Activated T-cell treated with anti-CD3 and anti-CD28 coated beads, Interleukin-2, amount 50 U/mL, for 72 hours (primary cell): ENCODE data around the gene HNRNPDL. TPM values are rescaled to one million over a fixed set of nuclear protein-coding genes. Genes with fewer than 3 reads are reported as not detected.
"Not testable (repeated sequence)": the region's sequence is repeated elsewhere in the genome, so short reads cannot be mapped to it uniquely, and the experiment has no call there.

ENCODE experiments used
- ATAC-seq, 2 donors: fragments of 150-1000 bp; cut with Tn5 transposase; replicated peaks in 1 of 2; 2 replicates each; pipeline ENCODE4 v1.10.0; 2021; ENCODE audit warnings: moderate library complexity in 2 of 2, mild to moderate bottlenecking in 1 of 2
- DNase-seq, 2 donors: peaks; one replicate each; pipeline ENCODE4 v3.0.0; 2021 to 2022; ENCODE audit warnings: mixed read lengths in 1 of 2
- H3K27ac Mint-ChIP-seq: one replicate; pipeline ENCODE4 v1.8.0; 2022; ENCODE audit warnings: mild to moderate bottlenecking, moderate library complexity, mixed read lengths
- H3K27me3 Mint-ChIP-seq: one replicate; pipeline ENCODE4 v1.8.0; 2022; ENCODE audit warnings: low read depth, mixed read lengths
- H3K36me3 Mint-ChIP-seq, 2 donors: one replicate each; pipeline ENCODE4 v1.8.0; 2022; ENCODE audit warnings: mixed read lengths in 2 of 2, mild to moderate bottlenecking in 1 of 2; ENCODE audit not compliant: insufficient read depth in 2 of 2
- H3K4me1 Mint-ChIP-seq: one replicate; pipeline ENCODE4 v1.8.0; 2022; ENCODE audit warnings: low read depth, mixed read lengths
- H3K4me3 Mint-ChIP-seq, 2 donors: one replicate each; pipeline ENCODE4 v1.8.0; 2022; ENCODE audit warnings: mild to moderate bottlenecking in 2 of 2, mixed read lengths in 2 of 2, moderate library complexity in 2 of 2
- H3K9me3 Mint-ChIP-seq, 2 donors: one replicate each; pipeline ENCODE4 v1.8.0; 2022; ENCODE audit warnings: mixed read lengths in 2 of 2
- total RNA-seq, 2 donors: library from RNA; stranded (reverse); gene quantifications; one replicate each; pipeline ENCODE4 v1.2.3, GENCODE V29; 2022

Gene HNRNPDL
- total RNA-seq, 2 donors from 2014 or later: 222 to 262 TPM

DNA sequence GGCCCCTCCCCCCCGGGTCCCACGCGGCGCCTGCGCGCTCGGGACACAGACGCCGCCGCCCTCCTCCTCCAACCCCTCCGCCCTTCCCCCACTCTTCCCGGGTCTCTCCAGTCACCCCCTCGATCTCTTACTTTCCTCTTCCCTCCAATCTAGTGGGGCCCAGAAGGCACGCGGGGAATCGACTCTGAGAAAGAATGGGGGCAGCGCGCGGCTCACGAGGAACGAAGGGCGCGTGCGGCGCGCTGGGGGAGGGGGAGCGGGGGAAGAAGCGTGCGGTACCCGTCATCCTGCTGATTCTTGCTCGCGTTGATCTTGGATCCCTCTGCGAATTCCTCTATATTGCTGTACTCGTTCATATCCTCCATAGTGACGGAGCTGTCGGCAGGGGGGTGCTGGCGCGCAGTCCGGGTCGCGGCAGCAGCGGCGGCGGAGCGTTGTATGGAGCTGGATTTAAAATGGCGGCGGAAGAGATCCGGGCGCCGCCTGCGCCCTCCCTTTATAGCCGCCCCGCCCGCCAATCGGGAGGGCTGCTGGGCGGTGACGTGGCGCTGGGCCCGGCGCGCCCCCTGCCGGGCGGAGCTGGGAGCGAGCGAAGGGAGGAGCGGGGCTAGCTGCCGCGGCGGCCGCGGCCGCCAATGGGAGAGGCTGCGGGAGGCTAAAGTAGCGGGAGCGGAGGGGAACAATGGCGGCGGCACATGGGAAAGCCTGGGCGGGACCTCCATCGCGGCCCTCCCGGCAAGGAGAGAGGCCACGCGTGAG lies 1.1 kb downstream of the HNRNPDL start:
- Mint-ChIP-seq H3K27me3 (no peaks in the 10 kb centered on the region), H3K4me1 (peaks cover 73% of the 10 kb centered on the region), H3K9me3 (no peaks in the 10 kb centered on the region), H3K36me3 (peaks cover 27 to 51% of the 10 kb centered on the region in 2 donors), H3K27ac (peak overlapping the region; percentile 95), H3K4me3 (peak overlapping the region; percentile 91 to 100)
- peak; percentile 53 to 57 for ATAC-seq
- peak; percentile 92 to 97 for DNase-seq

DNA sequence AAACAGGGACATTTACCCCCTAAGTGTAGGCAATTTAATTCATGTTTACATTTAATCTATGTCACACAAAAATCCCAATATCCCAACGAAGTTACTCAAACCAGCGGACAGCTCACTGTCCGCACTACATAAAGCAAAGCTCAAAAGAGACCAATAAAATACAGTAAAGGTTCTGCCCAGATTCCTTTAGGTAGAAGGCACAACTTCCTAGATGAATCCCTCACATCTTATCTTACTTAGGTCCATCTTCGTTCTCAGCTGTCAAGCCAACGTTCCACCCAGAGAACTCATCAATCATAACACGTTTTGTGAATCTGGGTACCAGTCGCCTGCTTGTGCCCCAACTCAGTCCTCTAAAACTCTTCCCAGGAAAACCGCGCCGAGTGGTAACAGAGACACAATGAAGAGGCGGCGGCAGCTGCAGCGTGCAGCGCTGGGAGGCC lies 1.7 kb downstream of the HNRNPDL start:
- H3K4me1 Mint-ChIP-seq: peaks cover 70% of the 10 kb centered on the region
- H3K9me3 Mint-ChIP-seq: no peaks in the 10 kb centered on the region
- peak overlapping the region; percentile 99 for H3K27ac Mint-ChIP-seq
- H3K27me3 Mint-ChIP-seq: no peaks in the 10 kb centered on the region
- peaks cover 30 to 57% of the 10 kb centered on the region in 2 donors for H3K36me3 Mint-ChIP-seq
- DNase-seq (no peak), ATAC-seq (no peak)
- peak overlapping the region; percentile 91 to 100 for H3K4me3 Mint-ChIP-seq

DNA sequence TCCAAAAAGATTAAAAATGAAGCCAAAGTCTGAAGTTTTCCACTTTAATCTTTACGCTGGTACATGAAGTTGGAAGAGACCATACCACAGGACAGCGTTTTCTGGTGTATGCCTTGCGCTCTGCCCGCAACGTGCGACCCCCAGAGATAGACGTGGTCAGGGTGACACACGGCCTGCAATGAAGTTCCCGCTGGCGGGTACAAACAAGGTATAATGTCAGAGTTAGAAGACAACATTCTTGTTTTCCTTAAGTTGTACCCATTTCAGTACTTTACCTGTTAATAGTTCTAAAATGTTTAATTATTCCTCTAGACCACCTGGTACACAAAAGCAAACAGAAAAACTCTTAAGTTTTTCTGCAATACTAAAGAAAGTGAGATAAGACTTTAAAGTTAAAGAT lies 4.8 kb downstream of the HNRNPDL start:
- no peak for DNase-seq
- Mint-ChIP-seq H3K9me3 (no peaks in the 10 kb centered on the region), H3K36me3 (peaks cover 28 to 62% of the 10 kb centered on the region in 2 donors), H3K4me1 (peaks cover 47% of the 10 kb centered on the region), H3K27me3 (no peaks in the 10 kb centered on the region), H3K27ac (peak overlapping the region; percentile 46), H3K4me3 (peak overlapping the region in 1 of 2 donors; percentile 54)
- ATAC-seq: no peak

- Mint-ChIP-seq H3K27ac (peak overlapping the region; percentile 92), H3K4me1 (peaks cover 46% of the 10 kb centered on the region), H3K27me3 (peaks cover under 1% of the 10 kb centered on the region), H3K36me3 (peaks cover 22 to 54% of the 10 kb centered on the region in 2 donors), H3K9me3 (no peaks in the 10 kb centered on the region), H3K4me3 (no peak overlapping the region)
- peak; percentile 24 to 30 for ATAC-seq
- no peak for DNase-seq
These were observed 6.8 kb downstream of the HNRNPDL start for GRCh38 chr4:82423245-82424054.

DNA sequence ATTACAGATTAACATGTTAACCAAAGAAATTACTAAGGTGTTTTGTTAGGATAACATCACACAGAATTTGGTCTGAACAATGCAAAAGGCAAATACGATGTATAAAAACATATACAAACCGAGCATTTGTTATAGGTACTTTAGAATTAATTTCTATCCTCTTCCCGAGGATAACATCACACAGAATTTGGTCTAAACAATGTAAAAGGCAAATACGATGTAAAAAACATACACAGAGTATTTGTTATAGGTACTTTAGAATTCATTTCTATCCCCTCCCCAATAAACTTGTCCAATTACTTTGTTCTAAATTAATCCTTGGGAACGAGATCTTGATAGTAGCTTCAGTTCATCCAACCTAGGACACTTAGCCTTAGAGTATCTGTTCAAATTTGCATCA lies 7.6 kb downstream of the HNRNPDL start:
- no peak overlapping the region for H3K4me3 Mint-ChIP-seq
- H3K4me1 Mint-ChIP-seq: peaks cover 37% of the 10 kb centered on the region
- no peak for DNase-seq
- no peak for ATAC-seq
- no peaks in the 10 kb centered on the region for H3K9me3 Mint-ChIP-seq
- peaks cover 9% of the 10 kb centered on the region for H3K27me3 Mint-ChIP-seq
- H3K36me3 Mint-ChIP-seq: peaks cover 14 to 46% of the 10 kb centered on the region in 2 donors
- peak overlapping the region; percentile 92 for H3K27ac Mint-ChIP-seq

DNA sequence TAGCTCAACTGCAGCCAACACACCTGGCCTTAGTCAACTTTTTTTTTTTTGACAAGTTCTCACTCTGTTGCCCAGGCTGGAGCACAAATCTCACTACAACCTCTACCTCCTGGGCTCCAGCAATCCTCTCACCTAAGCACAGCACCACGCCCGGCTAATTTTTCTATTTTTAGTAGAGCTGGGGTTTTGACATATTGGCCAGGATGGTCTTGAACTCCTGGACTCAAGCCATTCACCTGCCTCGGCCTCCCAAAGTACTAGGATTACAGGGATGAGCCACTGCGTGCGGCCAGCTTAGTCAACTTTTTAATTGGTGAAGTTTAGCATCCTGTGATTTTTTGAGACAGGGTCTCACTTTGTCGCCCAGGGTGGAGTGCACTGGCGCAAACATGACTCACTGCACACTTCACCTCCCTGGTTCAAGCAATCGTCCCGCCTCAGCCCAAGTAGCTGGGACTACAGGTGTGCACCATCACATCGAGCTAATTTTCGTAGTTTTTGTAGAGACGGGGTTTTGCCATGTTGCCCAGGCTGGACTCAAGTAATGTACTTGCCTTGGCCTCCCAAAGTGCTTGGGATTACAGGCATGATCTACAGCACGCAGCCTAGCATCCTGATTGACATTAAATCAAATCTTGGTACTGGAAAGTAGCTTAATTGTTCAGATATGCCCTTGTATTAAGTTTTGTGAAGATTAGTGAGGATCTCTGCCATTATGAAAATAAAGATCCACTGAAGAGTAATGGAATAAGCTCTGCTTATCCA lies 8.3 kb downstream of the HNRNPDL start:
- Mint-ChIP-seq H3K4me1 (peaks cover 31% of the 10 kb centered on the region), H3K4me3 (no peak overlapping the region), H3K27ac (peak overlapping the region; percentile 38), H3K27me3 (peaks cover 15% of the 10 kb centered on the region), H3K36me3 (peaks cover 12 to 39% of the 10 kb centered on the region in 2 donors), H3K9me3 (no peaks in the 10 kb centered on the region)
- no peak for DNase-seq
- peak; percentile 23 to 34 for ATAC-seq

DNA sequence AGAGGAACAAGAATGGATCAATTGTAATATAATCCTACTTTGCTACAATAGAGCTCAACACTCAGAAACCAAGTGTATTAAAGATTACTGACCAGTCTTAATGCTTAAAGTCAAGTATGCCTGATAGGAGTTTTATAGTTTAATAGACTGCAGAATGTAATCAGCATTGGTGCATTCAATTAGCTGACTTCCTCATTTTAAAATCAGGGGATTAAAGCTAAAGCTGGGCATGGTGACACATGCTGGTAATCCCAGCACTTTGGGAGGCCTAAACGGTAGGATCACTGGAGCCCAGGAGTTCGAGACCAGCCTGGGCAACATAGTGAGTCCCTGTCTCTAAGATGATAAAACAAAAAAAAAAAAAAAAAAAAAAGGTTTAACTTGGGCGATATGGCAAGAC lies 10.8 kb downstream of the HNRNPDL start:
- peaks cover 31% of the 10 kb centered on the region for H3K27me3 Mint-ChIP-seq
- no peak overlapping the region for H3K4me3 Mint-ChIP-seq
- ATAC-seq (peak in 1 of 2 donors; percentile 4), DNase-seq (no peak)
- no peak overlapping the region for H3K27ac Mint-ChIP-seq
- no peaks in the 10 kb centered on the region for H3K9me3 Mint-ChIP-seq
- H3K4me1 Mint-ChIP-seq: peaks cover 16% of the 10 kb centered on the region
- peaks cover 7 to 15% of the 10 kb centered on the region in 2 donors for H3K36me3 Mint-ChIP-seq

GRCh38 chr4:82415922-82416365 lies 14.3 kb downstream of the HNRNPDL start:
- H3K36me3 Mint-ChIP-seq: peaks cover 0 to 2% of the 10 kb centered on the region in 2 donors
- peak overlapping the region in 1 of 2 donors; percentile 50 for H3K4me3 Mint-ChIP-seq
- ATAC-seq: no peak
- DNase-seq: no peak
- H3K27me3 Mint-ChIP-seq: peaks cover 31% of the 10 kb centered on the region
- no peak overlapping the region for H3K27ac Mint-ChIP-seq
- no peaks in the 10 kb centered on the region for H3K9me3 Mint-ChIP-seq
- H3K4me1 Mint-ChIP-seq: peaks cover 10% of the 10 kb centered on the region

- H3K4me3 Mint-ChIP-seq, DNase-seq, H3K36me3 Mint-ChIP-seq, H3K9me3 Mint-ChIP-seq, H3K27ac Mint-ChIP-seq, ATAC-seq: not testable (repeated sequence)
- H3K27me3 Mint-ChIP-seq: peaks cover 31% of the 10 kb centered on the region
- H3K4me1 Mint-ChIP-seq: peaks cover 10% of the 10 kb centered on the region
These were observed 15.2 kb downstream of the HNRNPDL start for GRCh38 chr4:82415061-82415460.

GRCh38 chr4:82403725-82404124 lies 26.5 kb downstream of the HNRNPDL start:
- Mint-ChIP-seq H3K4me1 (no peaks in the 10 kb centered on the region), H3K27ac (no peak overlapping the region), H3K9me3 (no peaks in the 10 kb centered on the region), H3K4me3 (no peak overlapping the region), H3K36me3 (no peaks in the 10 kb centered on the region), H3K27me3 (no peaks in the 10 kb centered on the region)
- DNase-seq: no peak
- no peak for ATAC-seq

GRCh38 chr4:82402196-82402775 lies 28.0 kb downstream of the HNRNPDL start:
- H3K9me3 Mint-ChIP-seq: no peaks in the 10 kb centered on the region
- no peaks in the 10 kb centered on the region for H3K4me1 Mint-ChIP-seq
- no peaks in the 10 kb centered on the region for H3K36me3 Mint-ChIP-seq
- no peaks in the 10 kb centered on the region for H3K27me3 Mint-ChIP-seq
- no peak overlapping the region for H3K27ac Mint-ChIP-seq
- no peak for DNase-seq
- H3K4me3 Mint-ChIP-seq: no peak overlapping the region
- no peak for ATAC-seq

- Mint-ChIP-seq H3K9me3 (no peaks in the 10 kb centered on the region), H3K4me3 (no peak overlapping the region)
- DNase-seq: no peak
These were observed 28.7 kb downstream of the HNRNPDL start for GRCh38 chr4:82401600-82401999.

More at GRCh38 chr4:82401600-82401999, 28.7 kb downstream of the HNRNPDL start:
- H3K27me3 Mint-ChIP-seq: no peaks in the 10 kb centered on the region
- H3K36me3 Mint-ChIP-seq: no peaks in the 10 kb centered on the region
- H3K4me1 Mint-ChIP-seq: no peaks in the 10 kb centered on the region
- no peak overlapping the region for H3K27ac Mint-ChIP-seq
- no peak for ATAC-seq
